ENCODE results near the gene PCGF1.
"Not testable (repeated sequence)": the region's sequence is repeated elsewhere in the genome, so short reads cannot be mapped to it uniquely, and the experiment has no call there.

Gene PCGF1

GRCh38 chr2:74498500-74499266, 8.8 kb downstream of the PCGF1 start:
- no peak for DNase-seq

DNA sequence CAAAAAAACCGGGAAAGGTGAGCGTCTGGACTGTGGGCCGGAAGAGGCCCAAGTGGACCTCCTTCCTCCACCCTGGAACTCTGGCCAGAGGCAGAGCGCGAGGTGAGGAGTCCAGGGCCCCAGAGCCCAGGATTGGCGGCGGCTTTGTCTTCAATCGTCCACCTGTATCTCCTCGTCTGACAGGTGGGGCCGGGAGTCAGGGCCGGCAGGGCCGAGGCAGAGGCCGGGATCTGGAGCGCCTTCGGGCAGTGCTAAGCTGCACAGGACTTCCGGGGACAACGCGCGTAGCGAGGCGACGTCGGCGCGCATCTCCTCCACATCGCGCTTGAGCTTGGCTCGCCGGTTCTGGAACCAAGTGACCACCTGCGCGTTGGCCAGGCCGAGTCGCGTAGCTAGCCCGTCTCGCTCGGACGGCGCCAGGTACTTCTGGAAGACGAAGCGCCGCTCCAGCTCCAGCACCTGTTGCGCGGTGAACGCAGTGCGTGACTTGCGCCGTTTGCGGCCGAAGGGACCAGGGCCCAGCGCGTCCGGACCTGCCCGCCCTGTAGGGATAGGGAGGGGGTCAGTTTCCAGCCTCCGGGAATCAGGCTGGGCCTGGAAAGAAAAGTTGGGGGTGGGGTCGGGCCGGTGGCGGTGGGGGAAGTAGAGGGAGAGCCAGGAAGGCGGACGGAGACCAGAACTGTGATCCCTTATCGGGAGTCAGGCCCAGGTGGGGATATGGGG, 9.6 kb downstream of the PCGF1 start:
- no peak for DNase-seq

- no peak for DNase-seq
Measured at GRCh38 chr2:74496997-74497776, 10.3 kb downstream of the PCGF1 start.

DNA sequence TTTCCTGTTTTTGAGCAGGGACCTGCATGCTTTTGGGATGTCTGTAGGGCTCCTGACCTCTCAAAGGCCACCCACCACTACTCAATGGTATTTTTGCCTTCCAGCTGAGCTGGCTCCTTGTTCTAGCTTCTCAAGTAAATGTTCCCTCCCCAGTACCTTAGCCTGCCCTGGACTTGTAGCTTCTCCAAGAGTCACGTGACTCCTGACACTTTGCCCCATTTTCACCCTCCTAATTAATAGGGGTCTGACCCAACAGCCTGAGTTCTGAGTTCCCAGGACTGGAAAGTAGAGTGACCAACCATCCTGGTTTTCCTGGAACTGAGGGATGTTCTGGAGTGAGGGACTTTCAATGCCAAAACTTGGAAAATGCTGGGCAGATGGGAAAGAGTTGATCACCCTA, 12.1 kb downstream of the PCGF1 start:
- no peak for DNase-seq

DNA sequence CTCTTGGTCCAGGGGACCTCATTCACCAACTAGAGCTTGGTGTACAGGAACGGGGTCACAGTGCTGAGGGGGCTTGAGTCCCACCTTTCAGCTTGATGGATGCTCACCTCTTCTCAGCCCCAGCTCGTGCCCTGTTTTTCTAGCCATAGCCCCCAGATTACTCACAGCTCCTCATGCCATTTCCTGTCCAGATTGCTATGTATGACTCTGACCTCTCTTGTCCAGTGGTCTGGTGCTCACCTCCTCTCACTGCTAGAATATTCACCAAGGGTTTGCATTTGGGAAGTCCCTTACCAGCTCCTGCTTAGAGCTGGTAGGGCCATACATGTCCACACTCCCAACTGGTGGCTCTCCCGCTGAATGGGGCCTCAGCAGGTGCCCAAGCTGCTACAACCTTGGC, 13.9 kb downstream of the PCGF1 start:
- DNase-seq = no peak

GRCh38 chr2:74491648-74492544, 15.6 kb downstream of the PCGF1 start:
- DNase-seq = no peak

- DNase-seq = no peak
Measured at GRCh38 chr2:74489906-74490305, 17.6 kb downstream of the PCGF1 start.

- DNase-seq = no peak
Measured at GRCh38 chr2:74488643-74489481, 18.6 kb downstream of the PCGF1 start.

DNA sequence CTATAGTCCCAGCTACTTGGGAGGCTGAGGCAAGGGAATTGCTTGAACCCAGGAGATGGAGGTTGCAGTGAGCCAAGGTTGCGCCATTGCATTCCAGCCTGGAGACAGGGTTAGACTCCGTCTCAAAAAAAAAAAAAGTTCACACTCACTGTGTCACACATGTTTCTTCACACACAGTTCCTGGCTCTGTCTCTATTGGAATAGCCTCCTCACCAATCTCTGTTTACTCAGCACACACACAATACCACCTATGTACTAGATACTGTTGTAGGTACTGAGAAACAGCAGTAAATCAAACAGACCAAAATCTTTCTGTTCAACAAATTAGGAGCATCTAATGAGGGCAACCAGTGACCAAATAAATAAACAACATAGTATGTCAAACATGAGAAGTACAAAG, 21.4 kb downstream of the PCGF1 start:
- DNase-seq = no peak

DNA sequence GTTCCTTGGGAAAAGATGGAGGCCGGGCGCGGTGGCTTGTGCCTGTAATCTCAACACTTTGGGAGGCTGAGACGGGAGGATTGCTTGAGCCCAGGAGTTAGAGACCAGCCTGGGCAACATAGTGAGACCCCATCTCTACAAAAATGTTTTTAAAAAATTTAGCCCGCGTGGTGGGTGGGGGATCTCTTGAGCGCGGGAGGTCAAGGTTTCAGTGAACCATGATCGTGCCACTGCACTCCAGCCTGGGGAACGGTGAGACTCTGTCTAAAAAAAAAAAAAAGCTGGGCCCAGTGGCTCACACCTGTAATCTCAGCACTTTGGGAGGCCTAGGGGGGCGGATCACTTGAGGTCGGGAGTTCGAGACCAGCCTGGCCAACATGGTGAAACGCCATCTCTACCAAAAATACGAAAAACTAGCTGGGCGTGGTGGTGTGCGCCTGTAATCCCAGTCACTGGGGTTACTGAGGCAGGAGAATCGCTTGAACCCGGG, 23.8 kb downstream of the PCGF1 start:
- DNase-seq = not testable (repeated sequence)

DNA sequence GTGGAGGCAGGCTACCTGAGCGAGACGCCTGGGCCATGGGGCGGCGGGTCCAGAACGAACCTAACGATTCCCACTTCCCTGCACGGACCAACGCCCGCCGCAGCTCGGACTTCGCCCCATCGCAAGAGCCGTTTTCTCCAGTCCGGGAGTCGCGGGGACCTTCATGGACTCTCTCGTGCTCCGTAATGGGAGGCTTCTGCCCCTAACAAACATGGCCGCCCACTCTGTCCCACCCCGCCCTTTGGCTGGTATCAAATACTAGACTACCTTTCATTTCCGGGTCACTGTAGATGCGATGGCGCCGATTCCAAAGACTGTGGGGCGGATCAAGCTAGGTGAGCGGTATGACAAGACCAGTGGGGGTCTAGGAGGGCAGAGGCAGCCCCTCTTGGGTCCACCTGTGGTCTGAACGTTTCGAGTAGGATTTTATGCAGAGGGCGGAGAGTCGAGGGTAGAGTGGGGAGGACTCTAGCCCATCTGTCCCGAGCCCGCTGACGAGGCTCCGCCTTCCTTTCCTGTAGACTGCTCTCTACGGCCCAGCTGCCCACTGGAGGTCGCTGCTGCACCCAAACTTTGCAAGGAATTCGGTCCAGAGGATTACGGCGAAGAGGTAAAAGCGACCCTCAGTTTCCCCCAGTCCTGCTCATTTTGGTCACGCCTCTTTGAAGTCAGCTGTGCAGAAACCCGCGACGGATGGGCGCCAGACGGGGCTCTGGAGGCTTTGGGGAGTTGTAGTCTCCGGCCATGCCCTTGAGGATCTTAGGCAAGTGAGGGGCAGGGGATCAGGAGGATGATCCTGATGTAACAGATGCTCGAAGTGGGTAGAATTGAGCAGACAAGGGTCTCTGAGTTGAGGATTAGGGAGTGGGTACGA, 24.5 kb downstream of the PCGF1 start, which contains the start of the genes CCDC142 and TTC31:
Gene CCDC142 (minus strand): TSS at position 198 of the 874 bp plus-strand sequence. CDS start 161 bp downstream, at position 37.
Gene TTC31 (plus strand): TSS at position 281 of the 874 bp plus-strand sequence. CDS start 15 bp downstream, at position 296.
- peak; percentile 96 for DNase-seq

DNA sequence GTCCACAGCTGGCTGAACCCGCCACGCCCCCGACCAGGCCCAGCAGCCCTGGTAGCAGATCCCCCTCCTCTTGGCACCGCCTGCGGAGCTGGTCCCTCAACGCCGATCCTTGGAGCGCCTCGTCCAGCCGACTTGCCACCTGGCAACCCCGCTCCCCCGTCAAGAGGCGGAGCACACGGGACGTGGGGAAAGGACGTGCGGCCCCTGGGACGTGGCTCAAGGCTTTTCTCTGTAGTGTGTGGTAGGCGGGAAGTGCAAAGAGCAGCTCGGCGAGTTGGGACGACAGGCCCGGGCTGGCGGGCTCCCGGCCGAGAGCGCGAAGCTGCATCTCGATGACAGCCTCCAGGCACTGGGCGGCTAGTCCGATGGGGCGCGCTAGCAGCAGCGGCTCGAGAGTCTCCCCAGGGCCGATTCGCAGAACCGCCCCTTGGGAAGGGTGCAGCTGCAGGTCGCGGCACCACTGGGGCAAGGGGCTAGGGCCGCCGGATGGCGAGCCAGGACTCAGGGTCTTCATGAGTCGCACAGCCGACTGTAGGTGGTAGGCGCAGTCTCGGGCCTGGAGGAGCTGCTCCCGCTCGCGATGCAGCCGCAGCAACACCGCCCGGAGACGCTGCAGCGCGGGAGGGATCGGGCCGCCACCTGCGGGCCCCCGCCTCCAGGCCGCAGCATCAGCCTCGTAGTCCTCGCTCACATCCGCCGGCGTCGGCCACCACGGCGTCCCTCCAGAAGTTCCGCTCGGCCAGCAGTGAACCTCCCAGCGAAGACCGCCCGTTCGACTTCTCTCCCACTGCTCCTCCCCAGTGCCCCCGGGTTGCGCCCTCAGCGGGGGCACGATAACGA, 25.3 kb downstream of the PCGF1 start:
- DNase-seq = no peak

GRCh38 chr2:74481431-74481830, 26.1 kb downstream of the PCGF1 start:
- no peak for DNase-seq

- DNase-seq = no peak
Measured at GRCh38 chr2:74474899-74475298, 32.6 kb downstream of the PCGF1 start.

- DNase-seq = no peak
Measured at GRCh38 chr2:74474481-74474880, 33.0 kb downstream of the PCGF1 start.

DNA sequence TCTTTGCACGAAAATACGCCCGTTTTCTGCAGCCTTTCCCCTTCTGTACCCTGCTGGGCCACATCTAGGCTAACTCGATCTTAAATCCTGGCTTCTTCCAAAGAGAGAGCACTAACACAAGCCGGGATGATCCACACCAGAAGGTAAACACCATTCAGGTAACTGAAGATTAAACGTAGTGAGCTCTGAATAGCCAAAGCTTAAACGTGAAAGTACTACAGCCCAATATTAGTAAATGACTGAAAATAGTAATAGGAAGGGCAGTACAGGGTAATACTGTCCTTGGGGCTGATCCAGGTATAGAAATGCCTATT, 34.6 kb downstream of the PCGF1 start:
- no peak for DNase-seq

GRCh38 chr2:74472086-74472944, 35.2 kb downstream of the PCGF1 start, which contains the start of gene MRPL53:
Gene MRPL53, minus strand, starts transcription at chr2:74472680. Its CDS starts 20 bp downstream, at chr2:74472660.
- DNase-seq = peak; percentile 93

All from NCI-H1694 (cell line).